Vagina (tissue), 2 donors: ENCODE data around the gene FKRP. TPM values are rescaled to one million over a fixed set of nuclear protein-coding genes. Genes with fewer than 3 reads are reported as not detected.
"Not testable (repeated sequence)": the region's sequence is repeated elsewhere in the genome, so short reads cannot be mapped to it uniquely, and the experiment has no call there.

Experiments used
- DNase-seq, 2 donors: peaks; one replicate each; pipeline ENCODE4 v3.0.0-alpha.2; 2017; ENCODE audit errors: extremely low spot score in 2 of 2
- H3K27ac ChIP-seq: fragments of 200-600 bp; sonication (generic); one replicate; pipeline ENCODE4 v1.5.1; 2019
- H3K27me3 ChIP-seq: fragments of 200-600 bp; sonication (generic); one replicate; pipeline ENCODE4 v1.5.1; 2019
- H3K36me3 ChIP-seq, 2 donors: fragments of 200-600 bp; sonication (generic); one replicate each; pipeline ENCODE4 v1.5.1; 2017 to 2019
- H3K4me1 ChIP-seq: fragments of 200-600 bp; sonication (generic); one replicate; pipeline ENCODE4 v1.5.1; 2019
- H3K4me3 ChIP-seq, 2 donors: fragments of 200-600 bp; sonication (generic); 1 replicate in 1 of 2; 2 replicates in 1 of 2; pipeline ENCODE4 v1.5.1; 2016 to 2019
- H3K9me3 ChIP-seq: fragments of 200-600 bp; sonication (generic); one replicate; pipeline ENCODE4 v1.5.1; 2019
- CTCF ChIP-seq, 3 experiments: fragments of 450-650 bp in 2 of 3; fragments of 200-600 bp in 1 of 3; sonication (generic) in 1 of 3; IDR thresholded peaks; one replicate each; pipeline ENCODE4 v1.5.1; 2017 to 2019; ENCODE audit warnings: antibody characterized with exemption in 3 of 3, mild to moderate bottlenecking in 2 of 3, moderate library complexity in 2 of 3
- POLR2A ChIP-seq, 2 donors: fragments of 450-650 bp; IDR thresholded peaks; one replicate each; pipeline ENCODE4 v1.6.1; 2017; ENCODE audit warnings: antibody characterized with exemption in 2 of 2, mild to moderate bottlenecking in 2 of 2, moderate library complexity in 2 of 2
- POLR2AphosphoS5 ChIP-seq, 2 donors: sonication (generic); formaldehyde crosslinking; IDR thresholded peaks; one replicate each; pipeline ENCODE4 v1.9.0; 2017; ENCODE audit warnings: antibody characterized with exemption in 2 of 2, mild to moderate bottlenecking in 2 of 2, low read depth in 1 of 2; ENCODE audit not compliant: insufficient read depth in 1 of 2
- intact Hi-C: fragments of 100-400 bp; cut with DNase I; formaldehyde crosslinking; loops from one replicate; pipeline ENCODE4 v1.15.1; 2023
- total RNA-seq: library from RNA; depleted of rRNA; stranded (reverse); fragments of >200 nt; gene quantifications from one replicate; pipeline ENCODE4 v1.2.3, GENCODE V29; 2016

Gene FKRP
- total RNA-seq, 1 donor from 2014 or later = 14.7 TPM

GRCh38 chr19:46762245-46762890, 16.5 kb downstream of the FKRP start:
- no peak for DNase-seq
- H3K9me3 ChIP-seq = no peaks in the 10 kb centered on the region
- H3K27ac ChIP-seq = peak overlapping the region; percentile 79
- no peaks in the 10 kb centered on the region for H3K27me3 ChIP-seq
- TF ChIP-seq POLR2A (IDR thresholded peaks at IDR 0.05) (no peak), POLR2AphosphoS5 (IDR thresholded peaks at IDR 0.05; ENCODE audit: insufficient read depth in 1 of 2, low read depth in 1 of 2) (peak in 1 of 2 donors; percentile 77), CTCF (IDR thresholded peaks at IDR 0.05) (no peak)
- H3K36me3 ChIP-seq = no peaks in the 10 kb centered on the region
- peaks cover 35% of the 10 kb centered on the region for H3K4me1 ChIP-seq
- intact Hi-C loops = no loop called here
- no peak overlapping the region for H3K4me3 ChIP-seq

GRCh38 chr19:46764817-46765291, 19.0 kb downstream of the FKRP start:
- TF ChIP-seq POLR2AphosphoS5 (IDR thresholded peaks at IDR 0.05; ENCODE audit: insufficient read depth in 1 of 2, low read depth in 1 of 2) (peak in 1 of 2 donors; percentile 17), POLR2A (IDR thresholded peaks at IDR 0.05) (no peak)
- intact Hi-C loops = no loop called here
- no peaks in the 10 kb centered on the region for H3K27me3 ChIP-seq

GRCh38 chr19:46766569-46767317, 20.9 kb downstream of the FKRP start:
- TF ChIP-seq CTCF (IDR thresholded peaks at IDR 0.05) (peak in 2 of 3 experiments; percentile 19 to 33), POLR2AphosphoS5 (IDR thresholded peaks at IDR 0.05; ENCODE audit: insufficient read depth in 1 of 2, low read depth in 1 of 2) (no peak), POLR2A (IDR thresholded peaks at IDR 0.05) (no peak)
- no peak overlapping the region for H3K27ac ChIP-seq
- intact Hi-C loops = no loop called here
- DNase-seq = no peak
- no peaks in the 10 kb centered on the region for H3K9me3 ChIP-seq
- no peaks in the 10 kb centered on the region for H3K27me3 ChIP-seq
- H3K36me3 ChIP-seq = no peaks in the 10 kb centered on the region
- peaks cover under 1% of the 10 kb centered on the region for H3K4me1 ChIP-seq
- H3K4me3 ChIP-seq = no peak overlapping the region

More at GRCh38 chr19:46764817-46765291, 19.0 kb downstream of the FKRP start:
- no peak for DNase-seq
- Histone ChIP-seq H3K27ac (peak overlapping the region; percentile 43), H3K4me3 (no peak overlapping the region), H3K4me1 (peaks cover 19% of the 10 kb centered on the region), H3K9me3 (no peaks in the 10 kb centered on the region), H3K36me3 (no peaks in the 10 kb centered on the region)

GRCh38 chr19:46768746-46769145, 22.9 kb downstream of the FKRP start:
- DNase-seq = not testable (repeated sequence)

GRCh38 chr19:46772170-46773017, 26.5 kb downstream of the FKRP start:
- Histone ChIP-seq H3K9me3 (no peaks in the 10 kb centered on the region), H3K27me3 (no peaks in the 10 kb centered on the region), H3K4me3 (no peak overlapping the region), H3K27ac (no peak overlapping the region), H3K4me1 (no peaks in the 10 kb centered on the region), H3K36me3 (peaks cover 0 to 31% of the 10 kb centered on the region in 2 donors)
- DNase-seq = no peak
- intact Hi-C loops = no loop called here
- no peak for TF ChIP-seq POLR2AphosphoS5 (IDR thresholded peaks at IDR 0.05; ENCODE audit: insufficient read depth in 1 of 2, low read depth in 1 of 2)
- no peak for TF ChIP-seq CTCF (IDR thresholded peaks at IDR 0.05)
- no peak for TF ChIP-seq POLR2A (IDR thresholded peaks at IDR 0.05)

More at GRCh38 chr19:46768746-46769145, 22.9 kb downstream of the FKRP start:
- H3K4me3 ChIP-seq, H3K27ac ChIP-seq, H3K4me1 ChIP-seq, H3K9me3 ChIP-seq, H3K27me3 ChIP-seq, H3K36me3 ChIP-seq, intact Hi-C loops: not testable (repeated sequence)
